Activated gamma-delta T cell treated with anti-CD3 and anti-CD28 coated beads, Interleukin-2, amount 50 U/mL, for 16 hours (primary cell): ENCODE measurements around the gene CIC.

Experiments used
- DNase-seq: peaks from one replicate; pipeline ENCODE4 v3.0.0-alpha.2; 2020; ENCODE audit warnings: low read depth

Gene CIC

GRCh38 chr19:42268704-42269477, at the start of gene CIC:
TSS of gene CIC (plus strand) at chr19:42269252. CDS start at chr19:42271784, 2,532 bp downstream.
- DNase-seq: peak; percentile 98

DNA sequence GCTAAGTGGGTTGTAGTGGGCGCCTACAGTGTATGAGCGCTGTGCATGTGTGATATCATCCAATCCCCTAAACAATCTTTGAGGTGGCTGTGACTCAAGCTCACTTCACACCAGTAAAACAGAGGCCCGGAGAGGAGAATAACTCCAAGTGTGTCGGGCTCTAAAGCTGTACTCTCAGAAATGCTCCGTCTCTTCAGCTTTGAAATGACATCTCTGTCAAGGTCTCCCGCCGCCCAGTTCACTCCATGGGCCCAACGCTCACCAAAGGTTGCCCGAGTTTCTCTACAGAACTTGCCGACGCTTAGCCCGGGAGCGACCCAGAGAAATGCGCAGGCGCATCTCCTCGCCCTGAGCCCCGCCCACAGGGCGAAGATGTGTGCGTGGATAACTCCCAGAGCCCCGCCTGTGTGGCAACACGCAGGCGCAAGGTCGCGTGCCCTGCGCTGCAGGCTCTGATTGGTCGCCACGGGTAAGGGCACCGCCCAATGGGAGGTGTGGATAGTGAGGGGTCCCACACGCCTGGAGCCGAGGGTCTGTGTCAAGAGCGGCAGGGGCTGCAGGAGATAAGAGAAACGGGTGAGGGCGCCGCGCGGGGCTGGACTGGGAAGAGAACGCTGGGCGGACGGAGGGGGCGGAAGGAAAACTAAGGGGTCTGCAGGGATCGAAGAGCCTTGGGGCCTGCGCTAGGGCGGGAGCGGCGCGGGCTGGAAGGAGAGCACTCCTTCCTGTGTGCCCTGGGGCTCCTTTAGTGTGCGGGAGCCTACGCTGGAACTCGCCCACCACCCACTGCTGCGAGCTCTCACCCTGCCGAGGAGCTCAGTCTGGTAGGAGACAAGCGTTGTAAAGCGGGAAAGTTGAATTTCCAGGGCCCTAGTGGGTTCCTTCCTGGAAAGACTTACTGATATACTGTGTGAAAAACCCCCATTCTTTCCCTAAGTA, 49.0 kb upstream of the CIC start, which contains the start of gene ZNF526:
ZNF526 (plus strand) TSS at position 501 of the 939 bp plus-strand sequence. CDS start 4,092 bp downstream, outside the sequence.
- DNase-seq: peak; percentile 93

GRCh38 chr19:42220751-42221097, 48.3 kb upstream of the CIC start:
- no peak for DNase-seq

DNA sequence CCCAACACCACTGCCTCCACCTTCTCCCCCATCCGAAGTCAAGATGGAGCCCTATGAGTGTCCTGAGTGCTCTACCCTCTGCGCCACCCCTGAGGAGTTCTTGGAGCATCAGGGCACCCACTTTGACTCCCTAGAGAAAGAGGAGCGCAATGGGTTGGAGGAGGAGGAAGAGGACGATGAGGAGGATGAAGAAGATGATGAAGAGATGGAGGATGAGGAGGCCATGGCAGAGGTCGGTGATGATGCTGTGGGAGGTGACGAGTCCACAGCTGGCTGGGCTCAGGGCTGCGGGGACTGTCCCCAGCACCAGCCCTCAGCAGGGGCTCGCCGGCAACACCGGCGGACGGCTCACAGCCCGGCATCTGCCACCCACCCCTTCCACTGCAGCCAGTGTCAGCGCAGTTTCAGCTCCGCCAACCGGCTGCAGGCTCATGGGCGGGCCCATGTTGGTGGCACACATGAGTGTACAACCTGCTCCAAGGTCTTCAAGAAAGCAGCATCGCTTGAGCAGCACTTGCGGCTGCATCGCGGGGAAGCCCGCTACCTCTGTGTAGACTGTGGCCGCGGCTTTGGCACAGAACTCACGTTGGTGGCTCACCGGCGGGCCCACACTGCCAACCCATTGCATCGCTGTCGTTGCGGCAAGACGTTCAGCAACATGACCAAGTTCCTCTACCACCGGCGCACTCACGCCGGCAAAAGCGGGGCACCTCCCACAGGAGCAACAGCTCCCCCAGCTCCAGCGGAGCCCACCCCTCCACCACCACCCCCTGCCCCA, 43.9 kb upstream of the CIC start:
- DNase-seq: no peak

GRCh38 chr19:42225718-42226292, 43.2 kb upstream of the CIC start:
- DNase-seq: no peak

- no peak for DNase-seq
These were observed 42.2 kb upstream of the CIC start for GRCh38 chr19:42226886-42227285.

GRCh38 chr19:42228641-42229040, 40.4 kb upstream of the CIC start:
- DNase-seq: no peak

DNA sequence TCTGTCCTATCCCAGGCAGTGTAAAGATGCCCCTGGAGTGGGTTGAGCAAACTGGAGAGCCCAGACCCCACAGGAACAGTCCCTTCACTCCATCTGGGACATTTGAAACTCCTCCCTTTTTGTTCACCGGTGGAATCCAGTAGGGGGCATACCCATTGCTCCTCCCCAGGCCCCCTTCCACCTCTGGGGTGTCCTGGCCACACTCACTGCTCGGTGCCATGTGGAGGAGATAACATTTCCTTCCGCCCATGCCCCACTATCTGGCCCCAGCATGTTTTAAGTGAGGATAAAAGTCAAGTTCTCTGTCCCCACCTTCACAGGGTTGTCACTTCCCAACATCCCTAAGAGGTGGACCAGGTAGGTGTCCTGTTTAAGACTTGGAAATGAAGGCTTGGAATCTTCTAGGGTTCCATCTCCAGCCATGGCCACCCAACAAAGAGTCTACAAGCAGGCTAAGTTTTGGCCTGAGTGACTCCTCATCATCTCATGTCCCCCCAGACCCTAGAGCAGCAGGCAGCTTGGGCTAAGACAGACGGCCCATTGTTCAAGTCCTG, 39.7 kb upstream of the CIC start:
- no peak for DNase-seq

DNA sequence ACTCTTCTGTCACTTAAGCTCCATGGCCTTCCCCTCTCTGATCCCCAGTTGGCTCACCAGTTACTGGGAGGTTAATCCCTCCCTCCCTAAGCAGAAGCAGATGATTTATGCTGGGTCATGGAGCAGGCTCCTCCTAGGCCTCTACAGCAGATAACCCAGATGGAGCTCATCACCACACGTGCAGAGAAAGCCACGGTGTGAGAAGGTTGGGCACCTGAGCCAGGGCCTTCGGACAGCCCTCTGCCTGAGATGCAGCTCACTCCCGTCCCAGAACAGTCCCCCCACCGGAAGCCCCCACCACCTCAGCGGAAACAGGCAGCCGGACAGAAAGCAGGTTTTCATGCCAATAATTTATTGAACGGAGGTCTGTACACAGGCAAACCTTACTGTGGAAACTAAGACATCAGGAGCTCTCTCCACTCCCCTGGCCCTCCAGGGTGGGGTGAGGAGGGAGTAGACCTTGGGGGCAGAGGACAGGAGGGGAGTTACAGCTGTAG, 39.1 kb upstream of the CIC start:
- DNase-seq: no peak

GRCh38 chr19:42230571-42230970, 38.5 kb upstream of the CIC start:
- no peak for DNase-seq

DNA sequence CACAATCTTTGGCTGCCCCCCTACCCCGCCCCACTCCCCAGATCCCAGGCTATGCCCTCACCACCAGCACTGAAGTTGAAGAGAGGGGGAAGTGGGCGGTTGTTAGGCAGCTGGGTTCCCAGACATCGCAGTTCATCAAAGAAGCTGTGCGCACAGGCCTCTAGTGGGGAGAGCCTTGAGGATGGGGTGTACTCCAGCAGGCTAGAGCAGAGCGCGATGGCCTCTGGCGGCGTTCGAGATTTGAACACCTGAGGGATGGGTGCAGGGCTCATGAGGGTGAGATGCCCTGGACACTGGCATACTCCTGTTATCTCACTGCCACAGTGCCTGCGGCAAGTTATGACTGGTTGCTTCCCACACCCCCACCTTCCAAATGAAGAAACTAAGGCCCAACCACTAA, 36.6 kb upstream of the CIC start:
- DNase-seq: no peak

DNA sequence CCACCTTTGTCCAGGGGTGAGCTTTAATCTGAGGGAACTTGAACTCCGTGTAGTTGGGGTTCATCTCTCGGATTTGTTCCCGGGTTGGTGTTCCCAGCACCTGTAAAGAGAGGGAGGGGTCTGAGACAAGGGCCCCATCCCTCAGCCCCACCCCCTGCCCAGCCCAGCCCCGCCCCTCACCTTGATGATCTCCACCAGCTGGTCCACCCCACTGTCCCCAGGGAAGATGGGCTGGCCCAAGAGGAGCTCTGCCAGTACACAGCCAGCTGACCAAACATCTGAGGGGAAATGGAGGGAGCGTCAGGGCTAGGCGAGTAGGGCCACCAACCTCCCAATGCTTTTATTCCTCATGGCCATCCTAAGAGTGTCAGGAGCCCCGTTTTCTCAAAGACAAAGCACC, 35.9 kb upstream of the CIC start:
- no peak for DNase-seq

GRCh38 chr19:42233678-42234292, 35.3 kb upstream of the CIC start:
- DNase-seq: no peak

GRCh38 chr19:42234364-42234763, 34.7 kb upstream of the CIC start:
- no peak for DNase-seq

GRCh38 chr19:42235181-42235580, 33.9 kb upstream of the CIC start:
- DNase-seq: no peak

GRCh38 chr19:42239544-42240220, 29.4 kb upstream of the CIC start:
- no peak for DNase-seq

GRCh38 chr19:42241279-42241678, 27.8 kb upstream of the CIC start:
- DNase-seq: no peak

DNA sequence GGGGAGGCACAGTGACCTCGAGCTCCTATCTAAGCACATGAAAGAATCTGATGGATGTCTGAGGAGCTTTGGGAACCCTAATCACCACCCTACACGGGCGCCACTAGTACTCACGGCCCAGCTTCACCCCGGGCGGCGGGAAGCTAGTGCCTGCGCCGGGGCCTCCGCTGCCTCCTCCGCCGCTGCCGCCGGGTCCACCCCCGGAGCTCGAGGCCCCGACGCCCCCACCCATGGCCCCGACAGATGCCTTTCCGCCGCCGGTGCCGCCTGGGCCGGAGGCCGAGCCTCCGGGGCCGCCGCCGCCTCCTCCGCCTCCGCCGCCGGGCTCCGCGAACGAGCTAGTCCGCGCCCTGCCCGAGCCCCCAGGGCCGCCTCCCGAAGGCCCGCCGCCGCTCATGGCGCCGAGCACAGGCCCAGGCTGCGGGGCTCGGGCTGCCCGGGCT, 27.0 kb upstream of the CIC start:
- DNase-seq: no peak

DNA sequence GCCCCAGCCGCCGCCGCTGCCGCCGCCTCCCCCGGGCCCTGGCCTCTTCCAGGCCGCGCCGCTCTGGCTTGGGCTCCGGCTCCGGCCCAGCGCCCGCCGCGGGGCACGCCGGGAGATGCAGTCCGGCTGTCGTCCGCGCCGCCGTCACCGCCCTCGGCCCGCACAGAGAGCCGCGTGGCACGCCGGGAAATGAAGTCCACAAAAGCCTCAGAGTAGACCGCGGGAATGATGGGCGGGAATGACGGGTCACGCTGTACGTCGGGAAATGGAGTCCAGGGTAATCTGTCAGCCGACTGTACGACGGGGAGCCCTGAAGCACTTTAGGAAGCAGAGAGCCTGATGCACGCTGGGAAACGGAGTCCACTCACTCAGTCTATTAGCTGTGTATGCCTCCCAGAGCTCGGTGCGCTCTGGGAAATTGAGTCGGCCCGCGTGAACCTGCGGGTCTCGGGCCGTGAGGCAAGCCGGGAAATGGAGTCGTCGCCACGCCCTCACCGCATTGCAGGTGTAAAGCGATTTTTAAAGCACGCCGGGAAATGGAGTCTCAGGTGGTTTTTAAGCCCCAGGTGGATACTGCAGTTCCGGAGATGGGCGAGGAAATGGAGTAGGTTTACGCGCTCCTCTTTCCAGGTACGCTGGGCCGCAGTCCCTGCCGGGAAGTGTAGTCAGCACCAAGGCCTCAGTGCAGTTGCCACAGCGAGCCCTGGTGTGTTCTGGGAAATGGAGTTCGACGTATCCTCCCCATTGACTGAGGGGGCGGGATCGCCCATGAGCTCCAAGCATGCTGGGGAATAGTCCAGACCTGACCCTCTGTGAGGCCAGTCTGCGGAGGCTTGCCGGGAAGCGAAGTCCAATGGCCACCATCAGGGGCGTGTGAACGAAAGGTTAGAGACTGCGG, 26.3 kb upstream of the CIC start, which contains the start of gene GSK3A:
GSK3A (minus strand) TSS at position 91 of the 898 bp plus-strand sequence. CDS start 137 bp downstream, outside the sequence.
- DNase-seq: peak; percentile 92
